DOHH2 (cell line): ENCODE data around the gene SMTNL1.

ENCODE experiments used
- H3F3A ChIP-seq: fragments of 200-600 bp; sonication (generic), shearing (Covaris generic); 2 replicates; pipeline ENCODE4 v1.6.0; 2016; ENCODE audit warnings: antibody characterized with exemption, mild to moderate bottlenecking; ENCODE audit not compliant: control insufficient read depth, insufficient read depth
- H3K27ac ChIP-seq: fragments of 200-600 bp; sonication (generic); 2 replicates; pipeline ENCODE4 v1.5.1; 2014; ENCODE audit warnings: low read depth, mild to moderate bottlenecking, low read length, moderate library complexity
- H3K27me3 ChIP-seq: fragments of 200-600 bp; sonication (generic); 2 replicates; pipeline ENCODE4 v1.6.1; 2014; ENCODE audit warnings: mild to moderate bottlenecking, low read length, mixed read lengths; ENCODE audit not compliant: control insufficient read depth
- H3K36me3 ChIP-seq: fragments of 200-600 bp; sonication (generic); 2 replicates; pipeline ENCODE4 v1.6.1; 2014; ENCODE audit warnings: mild to moderate bottlenecking, low read length, moderate library complexity, mixed read lengths; ENCODE audit not compliant: control insufficient read depth
- H3K4me1 ChIP-seq: fragments of 200-600 bp; sonication (generic); 2 replicates; pipeline ENCODE4 v1.6.1; 2014; ENCODE audit warnings: mild to moderate bottlenecking, low read length, mixed read lengths; ENCODE audit not compliant: control insufficient read depth
- H3K4me2 ChIP-seq: fragments of 200-600 bp; sonication (generic); 2 replicates; pipeline ENCODE4 v1.6.0; 2014; ENCODE audit warnings: mild to moderate bottlenecking, low read length, moderate library complexity
- H3K4me3 ChIP-seq: fragments of 200-600 bp; sonication (generic); 2 replicates; pipeline ENCODE4 v1.5.1; 2014; ENCODE audit warnings: mild to moderate bottlenecking, low read length, mixed read lengths
- H3K79me2 ChIP-seq: fragments of 200-600 bp; sonication (generic); 2 replicates; pipeline ENCODE4 v1.6.1; 2014; ENCODE audit warnings: mild to moderate bottlenecking, low read length, mixed read lengths; ENCODE audit not compliant: control insufficient read depth
- H3K9me2 ChIP-seq: fragments of 200-600 bp; sonication (generic); replicated peaks from 2 replicates; pipeline ENCODE4 v1.6.1; 2014; ENCODE audit warnings: mild to moderate bottlenecking, low read length, mixed read lengths; ENCODE audit not compliant: control insufficient read depth
- H3K9me3 ChIP-seq: fragments of 200-600 bp; sonication (generic); 2 replicates; pipeline ENCODE4 v1.6.1; 2014; ENCODE audit warnings: antibody characterized with exemption, low read length, mixed read lengths; ENCODE audit not compliant: control insufficient read depth, insufficient read depth
- H4K20me1 ChIP-seq: fragments of 200-600 bp; sonication (generic); 2 replicates; pipeline ENCODE4 v1.6.0; 2014; ENCODE audit warnings: low read depth, mild to moderate bottlenecking, antibody characterized with exemption, low read length, moderate library complexity; ENCODE audit not compliant: control insufficient read depth, insufficient read depth
- CTCF ChIP-seq: fragments of 200-600 bp; sonication (generic); IDR thresholded peaks from one replicate; pipeline ENCODE4 v1.5.1; 2014; ENCODE audit warnings: antibody characterized with exemption, mild to moderate bottlenecking, low read depth, low read length; ENCODE audit not compliant: poor library complexity, severe bottlenecking
- EZH2phosphoT487 ChIP-seq: fragments of 200-600 bp; sonication (generic); IDR thresholded peaks from 2 replicates; pipeline ENCODE4 v1.6.1; 2017; ENCODE audit warnings: borderline replicate concordance, mild to moderate bottlenecking, antibody characterized with exemption, low read length, moderate library complexity, mixed read lengths

The SMTNL1 gene

DNA sequence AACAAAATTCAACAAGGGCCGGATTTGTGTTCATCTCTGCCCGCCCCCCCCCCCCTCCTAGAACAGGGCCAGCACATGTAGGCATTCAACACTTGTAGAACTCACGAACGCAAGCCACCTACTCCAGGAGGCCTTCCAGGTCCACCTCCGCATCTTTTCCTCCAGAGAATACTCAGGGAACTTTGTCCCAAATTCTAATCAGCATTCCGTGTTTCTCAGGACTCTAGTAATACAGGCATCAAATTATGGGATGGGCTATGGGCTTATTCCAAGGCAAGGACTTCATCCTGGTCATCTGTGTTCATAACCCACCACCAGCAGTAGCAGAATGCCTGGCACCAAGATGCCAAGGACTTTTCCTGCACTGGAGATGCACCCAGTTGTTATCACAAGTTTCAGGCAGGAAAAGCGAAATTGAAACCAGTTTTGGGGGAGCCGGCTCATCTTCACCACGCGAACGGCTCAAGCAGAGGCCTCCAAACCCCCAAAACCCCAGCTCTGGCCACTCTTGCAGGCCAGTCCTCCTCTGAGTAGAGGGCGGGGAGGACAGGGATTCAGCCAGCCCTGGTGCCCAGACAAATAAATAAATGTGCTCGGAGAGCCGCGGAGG lies 29.6 kb downstream of the SMTNL1 start:
- peaks cover 16% of the 10 kb centered on the region for H3K4me1 ChIP-seq
- no peak overlapping the region for H3K27ac ChIP-seq
- TF ChIP-seq CTCF: no peak
- peak overlapping the region; percentile 97 for H3K4me2 ChIP-seq
- H3K27me3 ChIP-seq: peaks cover 5% of the 10 kb centered on the region
- no peaks in the 10 kb centered on the region for H4K20me1 ChIP-seq
- H3K79me2 ChIP-seq: no peaks in the 10 kb centered on the region
- H3F3A ChIP-seq: no peaks in the 10 kb centered on the region
- peak overlapping the region; percentile 84 for H3K4me3 ChIP-seq
- H3K9me3 ChIP-seq: no peaks in the 10 kb centered on the region
- no peaks in the 10 kb centered on the region for H3K36me3 ChIP-seq
- H3K9me2 ChIP-seq: no peaks in the 10 kb centered on the region

GRCh38 chr11:57567515-57568329 lies 30.3 kb downstream of the SMTNL1 start, which contains the start of gene UBE2L6:
Gene UBE2L6, minus strand, starts transcription at chr11:57567672. Its CDS starts 61 bp downstream, at chr11:57567611.
- TF ChIP-seq CTCF: peak; percentile 93
- no peak for TF ChIP-seq EZH2phosphoT487
- Histone ChIP-seq H3K36me3 (no peaks in the 10 kb centered on the region), H3K79me2 (no peaks in the 10 kb centered on the region), H3K4me3 (peak within 1 kb of the TSS; percentile 84), H3K4me1 (peaks cover 16% of the 10 kb centered on the region), H3K9me2 (no peaks in the 10 kb centered on the region), H3K9me3 (no peaks in the 10 kb centered on the region), H3K27ac (no peak within 1 kb of the TSS), H4K20me1 (no peaks in the 10 kb centered on the region), H3K27me3 (peaks cover 5% of the 10 kb centered on the region), H3K4me2 (peak within 1 kb of the TSS; percentile 97), H3F3A (no peaks in the 10 kb centered on the region)

DNA sequence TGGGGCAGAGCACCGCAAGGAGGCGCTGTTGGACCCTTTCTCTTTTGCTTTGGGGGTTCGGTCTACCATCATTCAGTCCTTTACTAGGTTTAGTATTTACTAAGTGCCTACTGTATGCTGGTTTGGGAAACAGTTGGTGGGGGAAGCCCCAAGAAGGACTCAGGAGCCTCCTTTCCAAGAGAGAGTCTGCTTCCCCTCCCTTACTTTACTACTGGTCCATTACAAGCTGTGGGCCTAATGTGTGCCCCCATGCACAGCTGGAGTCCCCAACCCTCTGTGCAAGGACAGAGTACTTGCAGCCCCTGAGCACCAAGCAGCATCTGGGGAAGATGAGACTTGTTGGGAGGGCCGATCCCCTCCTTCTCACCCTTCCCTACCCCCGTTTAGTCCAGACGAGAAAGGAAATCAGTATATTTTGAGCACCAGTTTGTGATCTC lies 31.0 kb downstream of the SMTNL1 start:
- Histone ChIP-seq H3K9me2 (no peaks in the 10 kb centered on the region), H3K27ac (no peak overlapping the region), H4K20me1 (no peaks in the 10 kb centered on the region), H3K27me3 (peaks cover 5% of the 10 kb centered on the region), H3K79me2 (no peaks in the 10 kb centered on the region), H3K36me3 (no peaks in the 10 kb centered on the region), H3K4me1 (peaks cover 16% of the 10 kb centered on the region), H3K4me2 (peak overlapping the region; percentile 97), H3K9me3 (no peaks in the 10 kb centered on the region), H3F3A (no peaks in the 10 kb centered on the region), H3K4me3 (peak overlapping the region; percentile 84)
- TF ChIP-seq EZH2phosphoT487 (no peak), CTCF (no peak)
